Smooth muscle cell (in vitro differentiated cells): Measurements from ENCODE around the gene ZBTB33. TPM values are rescaled to one million over a fixed set of nuclear protein-coding genes. Genes with fewer than 3 reads are reported as not detected.
A peak's percentile ranks its signal among the peaks of the same experiment; 100 is the strongest.

Experiments used
- DNase-seq: peaks from one replicate; lab custom pipeline; 2025; ENCODE audit not compliant: unreplicated experiment; lab: John Stamatoyannopoulos, UW
- H2AFZ ChIP-seq: fragments of 200-600 bp; sonication (generic); 2 replicates; pipeline ENCODE4 v1.6.0; 2016; ENCODE audit warnings: antibody characterized with exemption, low read depth, mild to moderate bottlenecking
- H3F3A ChIP-seq: fragments of 200-600 bp; sonication (generic); 2 replicates; pipeline ENCODE4 v1.6.0; 2017; ENCODE audit warnings: antibody characterized with exemption, low read depth
- H3K27ac ChIP-seq: fragments of 200-600 bp; sonication (generic); 2 replicates; pipeline ENCODE4 v1.5.1; 2016; ENCODE audit warnings: low read depth, mild to moderate bottlenecking
- H3K27me3 ChIP-seq: fragments of 200-600 bp; sonication (generic); 2 replicates; pipeline ENCODE4 v1.6.1; 2016; ENCODE audit warnings: low read depth, mild to moderate bottlenecking
- H3K36me3 ChIP-seq: fragments of 200-600 bp; sonication (generic); 2 replicates; pipeline ENCODE4 v1.5.1; 2016; ENCODE audit warnings: low read depth
- H3K4me1 ChIP-seq: fragments of 200-600 bp; sonication (generic); 2 replicates; pipeline ENCODE4 v1.5.1; 2016; ENCODE audit warnings: low read depth
- H3K4me2 ChIP-seq: fragments of 200-600 bp; sonication (generic); 2 replicates; pipeline ENCODE4 v1.6.0; 2016; ENCODE audit warnings: mild to moderate bottlenecking
- H3K4me3 ChIP-seq: fragments of 200-600 bp; sonication (generic); 2 replicates; pipeline ENCODE4 v1.5.1; 2016; ENCODE audit warnings: mild to moderate bottlenecking
- H3K79me2 ChIP-seq: fragments of 200-600 bp; sonication (generic); 2 replicates; pipeline ENCODE4 v1.6.0; 2016; ENCODE audit warnings: low read depth, mild to moderate bottlenecking
- H3K9ac ChIP-seq: fragments of 200-600 bp; sonication (generic); 2 replicates; pipeline ENCODE4 v1.6.0; 2016; ENCODE audit warnings: low read depth
- H3K9me3 ChIP-seq: fragments of 200-600 bp; sonication (generic); replicated peaks from 2 replicates; pipeline ENCODE4 v1.5.1; 2016; ENCODE audit warnings: low read depth
- H4K20me1 ChIP-seq: fragments of 200-600 bp; sonication (generic); 2 replicates; pipeline ENCODE4 v1.6.0; 2016; ENCODE audit warnings: low read depth
- WGBS: methylation state at CpG from one replicate; pipeline ENCODE4 v1.1.7; 2016; ENCODE audit warnings: low lambda C conversion rate; 5-methylcytosine and 5-hydroxymethylcytosine counted together
- polyA plus RNA-seq: library from polyadenylated mRNA; unstranded; fragments of >200 nt; fragmentation: Nextera tagmentation; extraction: Ambion mirVana; gene quantifications from 2 replicates; pipeline ENCODE4 v1.2.1, GENCODE V29; 2016
- total RNA-seq: library from RNA; depleted of rRNA; stranded (reverse); fragments of >200 nt; gene quantifications from 2 replicates; pipeline ENCODE4 v1.2.3, GENCODE V29; 2014
- TF ChIP-seq, protein P1 (sequence below): fragments of 200-600 bp; sonication (generic); IDR thresholded peaks from 2 replicates; pipeline ENCODE4 v1.5.1; 2017; ENCODE audit warnings: borderline replicate concordance, mild to moderate bottlenecking, antibody characterized with exemption; ENCODE audit not compliant: insufficient read depth, poor library complexity, severe bottlenecking

ZBTB33 gene
- total and polyA plus RNA-seq, 2 experiments from 2014 or later: 6.1 to 16.9 TPM

DNA sequence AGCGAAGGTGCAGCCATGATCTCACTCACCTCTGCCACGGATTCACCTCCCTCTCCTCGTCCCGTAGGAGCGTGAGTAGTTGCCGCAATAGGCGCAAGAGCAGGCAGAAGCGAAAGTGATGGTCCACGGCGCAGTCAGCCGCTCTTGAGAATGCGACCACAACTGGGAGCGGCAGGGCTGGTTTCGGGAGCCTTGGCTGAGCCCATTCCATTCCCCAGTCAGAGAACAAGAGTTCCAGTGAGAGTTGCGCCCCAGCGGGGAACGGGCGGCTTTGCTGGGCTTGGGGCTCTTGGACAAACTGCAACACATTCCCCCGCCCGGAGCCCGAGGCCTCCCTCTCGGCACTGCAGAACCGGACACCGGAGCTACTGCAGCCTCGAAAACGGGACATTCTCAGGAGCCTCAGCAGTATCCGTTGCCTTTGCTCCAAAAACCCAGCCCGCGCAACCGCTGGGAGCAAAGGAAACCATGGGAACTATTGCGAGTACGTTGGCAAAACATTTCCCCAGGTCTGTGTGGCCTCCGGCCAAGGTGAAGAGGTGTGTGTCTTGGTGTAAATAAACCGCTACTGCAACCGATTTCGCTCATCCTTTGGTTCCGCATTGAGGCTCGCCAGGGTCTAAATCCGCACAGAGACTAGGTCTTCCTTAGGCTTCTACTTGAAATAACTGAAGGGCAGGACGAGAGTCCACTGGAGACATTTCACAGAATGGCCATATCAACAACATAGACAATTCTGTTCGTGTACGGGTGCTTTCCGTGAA lies 5.7 kb upstream of the ZBTB33 start:
- WGBS: 40% methylated on average over 43 of the region's 43 CpGs
- no peaks in the 10 kb centered on the region for H4K20me1 ChIP-seq
- H3K79me2 ChIP-seq: no peaks in the 10 kb centered on the region
- no peaks in the 10 kb centered on the region for H3K9me3 ChIP-seq
- H3K9ac ChIP-seq: peak overlapping the region; percentile 77
- H3F3A ChIP-seq: no peaks in the 10 kb centered on the region
- H2AFZ ChIP-seq: peak overlapping the region; percentile 97
- DNase-seq: peak; percentile 5
- H3K27ac ChIP-seq: peak overlapping the region; percentile 61
- H3K27me3 ChIP-seq: no peaks in the 10 kb centered on the region
- no peaks in the 10 kb centered on the region for H3K36me3 ChIP-seq
- TF ChIP-seq, protein P1, sequence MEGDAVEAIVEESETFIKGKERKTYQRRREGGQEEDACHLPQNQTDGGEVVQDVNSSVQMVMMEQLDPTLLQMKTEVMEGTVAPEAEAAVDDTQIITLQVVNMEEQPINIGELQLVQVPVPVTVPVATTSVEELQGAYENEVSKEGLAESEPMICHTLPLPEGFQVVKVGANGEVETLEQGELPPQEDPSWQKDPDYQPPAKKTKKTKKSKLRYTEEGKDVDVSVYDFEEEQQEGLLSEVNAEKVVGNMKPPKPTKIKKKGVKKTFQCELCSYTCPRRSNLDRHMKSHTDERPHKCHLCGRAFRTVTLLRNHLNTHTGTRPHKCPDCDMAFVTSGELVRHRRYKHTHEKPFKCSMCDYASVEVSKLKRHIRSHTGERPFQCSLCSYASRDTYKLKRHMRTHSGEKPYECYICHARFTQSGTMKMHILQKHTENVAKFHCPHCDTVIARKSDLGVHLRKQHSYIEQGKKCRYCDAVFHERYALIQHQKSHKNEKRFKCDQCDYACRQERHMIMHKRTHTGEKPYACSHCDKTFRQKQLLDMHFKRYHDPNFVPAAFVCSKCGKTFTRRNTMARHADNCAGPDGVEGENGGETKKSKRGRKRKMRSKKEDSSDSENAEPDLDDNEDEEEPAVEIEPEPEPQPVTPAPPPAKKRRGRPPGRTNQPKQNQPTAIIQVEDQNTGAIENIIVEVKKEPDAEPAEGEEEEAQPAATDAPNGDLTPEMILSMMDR: no peak
- peak overlapping the region; percentile 62 for H3K4me3 ChIP-seq
- peaks cover 5% of the 10 kb centered on the region for H3K4me1 ChIP-seq
- H3K4me2 ChIP-seq: peak overlapping the region; percentile 91

DNA sequence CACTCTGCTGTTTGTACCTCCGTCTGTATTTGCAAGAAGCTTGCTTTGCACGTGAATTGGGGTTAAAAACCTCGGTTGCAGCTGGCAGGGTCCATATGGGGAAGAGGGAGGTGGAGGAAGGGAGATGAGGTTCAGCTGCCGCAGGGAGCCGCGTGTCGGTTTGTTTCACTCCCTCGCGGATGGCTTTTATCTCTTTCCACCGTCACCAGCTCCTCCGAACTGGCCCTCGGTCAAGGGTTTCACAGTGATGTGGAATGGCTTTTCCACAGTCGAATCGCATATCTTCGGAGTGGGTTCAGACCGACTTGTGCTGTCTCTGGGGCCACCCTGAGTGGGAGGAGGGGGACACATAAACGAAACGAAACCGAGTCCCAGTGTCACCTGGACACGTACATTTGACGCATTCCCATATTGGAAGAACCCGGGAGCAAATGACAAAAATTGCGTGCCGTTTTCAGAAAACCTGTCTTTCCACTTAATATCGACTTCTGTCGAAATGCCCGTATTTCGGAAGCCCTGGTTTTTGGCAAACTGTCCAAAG lies 929 bp downstream of the ZBTB33 start:
- TF ChIP-seq, protein P1: no peak
- H3K9me3 ChIP-seq: no peaks in the 10 kb centered on the region
- H3K36me3 ChIP-seq: no peaks in the 10 kb centered on the region
- no peak overlapping the region for H2AFZ ChIP-seq
- no peaks in the 10 kb centered on the region for H3K79me2 ChIP-seq
- DNase-seq: no peak
- peak overlapping the region; percentile 45 for H3K27ac ChIP-seq
- H3K27me3 ChIP-seq: no peaks in the 10 kb centered on the region
- WGBS: 37% methylated on average over 28 of the region's 28 CpGs
- H3K4me3 ChIP-seq: peak overlapping the region; percentile 74
- H3F3A ChIP-seq: no peaks in the 10 kb centered on the region
- peaks cover 10% of the 10 kb centered on the region for H3K4me1 ChIP-seq
- H3K4me2 ChIP-seq: peak overlapping the region; percentile 80
- peak overlapping the region; percentile 78 for H3K9ac ChIP-seq
- peaks cover 14% of the 10 kb centered on the region for H4K20me1 ChIP-seq

DNA sequence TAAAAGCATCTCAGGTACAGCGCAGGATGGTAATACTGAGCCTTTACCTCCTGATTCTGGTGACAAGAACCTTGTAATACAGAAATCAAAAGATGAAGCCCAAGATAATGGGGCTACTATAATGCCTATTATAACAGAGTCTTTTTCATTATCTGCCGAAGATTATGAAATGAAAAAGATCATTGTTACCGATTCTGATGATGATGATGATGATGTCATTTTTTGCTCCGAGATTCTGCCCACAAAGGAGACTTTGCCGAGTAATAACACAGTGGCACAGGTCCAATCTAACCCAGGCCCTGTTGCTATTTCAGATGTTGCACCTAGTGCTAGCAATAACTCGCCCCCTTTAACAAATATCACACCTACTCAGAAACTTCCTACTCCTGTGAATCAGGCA lies 3.2 kb downstream of the ZBTB33 start:
- H2AFZ ChIP-seq: no peak overlapping the region
- H3K9ac ChIP-seq: no peak overlapping the region
- no peak overlapping the region for H3K4me3 ChIP-seq
- no peaks in the 10 kb centered on the region for H3K36me3 ChIP-seq
- H3K9me3 ChIP-seq: no peaks in the 10 kb centered on the region
- WGBS: 73% methylated on average over 6 of the region's 6 CpGs
- H3F3A ChIP-seq: no peaks in the 10 kb centered on the region
- H3K4me1 ChIP-seq: peaks cover 10% of the 10 kb centered on the region
- peaks cover 23% of the 10 kb centered on the region for H4K20me1 ChIP-seq
- no peak overlapping the region for H3K27ac ChIP-seq
- no peaks in the 10 kb centered on the region for H3K27me3 ChIP-seq
- H3K79me2 ChIP-seq: no peaks in the 10 kb centered on the region
- no peak for DNase-seq
- H3K4me2 ChIP-seq: no peak overlapping the region
- TF ChIP-seq, protein P1: no peak
